ENCODE data around the gene CARHSP1.
"Not testable (repeated sequence)": the region's sequence is repeated elsewhere in the genome, so short reads cannot be mapped to it uniquely, and the experiment has no call there.

GRCh38 chr16:8803733-8804132 is 65.1 kb downstream of the CARHSP1 start:
- TF ChIP-seq, protein P1, sequence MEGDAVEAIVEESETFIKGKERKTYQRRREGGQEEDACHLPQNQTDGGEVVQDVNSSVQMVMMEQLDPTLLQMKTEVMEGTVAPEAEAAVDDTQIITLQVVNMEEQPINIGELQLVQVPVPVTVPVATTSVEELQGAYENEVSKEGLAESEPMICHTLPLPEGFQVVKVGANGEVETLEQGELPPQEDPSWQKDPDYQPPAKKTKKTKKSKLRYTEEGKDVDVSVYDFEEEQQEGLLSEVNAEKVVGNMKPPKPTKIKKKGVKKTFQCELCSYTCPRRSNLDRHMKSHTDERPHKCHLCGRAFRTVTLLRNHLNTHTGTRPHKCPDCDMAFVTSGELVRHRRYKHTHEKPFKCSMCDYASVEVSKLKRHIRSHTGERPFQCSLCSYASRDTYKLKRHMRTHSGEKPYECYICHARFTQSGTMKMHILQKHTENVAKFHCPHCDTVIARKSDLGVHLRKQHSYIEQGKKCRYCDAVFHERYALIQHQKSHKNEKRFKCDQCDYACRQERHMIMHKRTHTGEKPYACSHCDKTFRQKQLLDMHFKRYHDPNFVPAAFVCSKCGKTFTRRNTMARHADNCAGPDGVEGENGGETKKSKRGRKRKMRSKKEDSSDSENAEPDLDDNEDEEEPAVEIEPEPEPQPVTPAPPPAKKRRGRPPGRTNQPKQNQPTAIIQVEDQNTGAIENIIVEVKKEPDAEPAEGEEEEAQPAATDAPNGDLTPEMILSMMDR (IDR thresholded peaks at IDR 0.05) = not testable (repeated sequence)
- TF ChIP-seq ZFX (IDR thresholded peaks at IDR 0.05; ENCODE audit: borderline replicate concordance) = not testable (repeated sequence)
